Prostate gland (tissue), 2 donors: Measurements from ENCODE around the gene SPATS1.

Experiments used
- CTCF ChIP-seq, 4 experiments: fragments of 200-600 bp in 2 of 4; fragments of 450-650 bp in 2 of 4; sonication (generic) in 2 of 4; IDR thresholded peaks; 1 replicate in 3 of 4; 2 replicates in 1 of 4; pipeline ENCODE4 v1.5.1; 2016 to 2019; ENCODE audit warnings: antibody characterized with exemption in 4 of 4, mild to moderate bottlenecking in 2 of 4, moderate library complexity in 2 of 4
- POLR2A ChIP-seq: fragments of 450-650 bp; IDR thresholded peaks from one replicate; pipeline ENCODE4 v1.6.1; 2016; ENCODE audit warnings: antibody characterized with exemption, mild to moderate bottlenecking
- POLR2AphosphoS5 ChIP-seq: sonication (generic); formaldehyde crosslinking; IDR thresholded peaks from one replicate; pipeline ENCODE4 v1.6.1; 2017; ENCODE audit warnings: antibody characterized with exemption

- TF ChIP-seq POLR2A (no peak), CTCF (IDR thresholded peaks at IDR 0.05) (no peak), POLR2AphosphoS5 (no peak)
Measured at GRCh38 chr6:44310241-44310640, 32.2 kb upstream of the SPATS1 start.
